Activated CD4-positive, alpha-beta T cell treated with anti-CD3 and anti-CD28 coated beads, Interleukin-2, amount 50 U/mL, for 1 hour (primary cell): Measurements from ENCODE around the gene RORB.

Source experiments
- DNase-seq: peaks from one replicate; pipeline ENCODE4 v3.0.0-alpha.2; 2020

RORB gene

DNA sequence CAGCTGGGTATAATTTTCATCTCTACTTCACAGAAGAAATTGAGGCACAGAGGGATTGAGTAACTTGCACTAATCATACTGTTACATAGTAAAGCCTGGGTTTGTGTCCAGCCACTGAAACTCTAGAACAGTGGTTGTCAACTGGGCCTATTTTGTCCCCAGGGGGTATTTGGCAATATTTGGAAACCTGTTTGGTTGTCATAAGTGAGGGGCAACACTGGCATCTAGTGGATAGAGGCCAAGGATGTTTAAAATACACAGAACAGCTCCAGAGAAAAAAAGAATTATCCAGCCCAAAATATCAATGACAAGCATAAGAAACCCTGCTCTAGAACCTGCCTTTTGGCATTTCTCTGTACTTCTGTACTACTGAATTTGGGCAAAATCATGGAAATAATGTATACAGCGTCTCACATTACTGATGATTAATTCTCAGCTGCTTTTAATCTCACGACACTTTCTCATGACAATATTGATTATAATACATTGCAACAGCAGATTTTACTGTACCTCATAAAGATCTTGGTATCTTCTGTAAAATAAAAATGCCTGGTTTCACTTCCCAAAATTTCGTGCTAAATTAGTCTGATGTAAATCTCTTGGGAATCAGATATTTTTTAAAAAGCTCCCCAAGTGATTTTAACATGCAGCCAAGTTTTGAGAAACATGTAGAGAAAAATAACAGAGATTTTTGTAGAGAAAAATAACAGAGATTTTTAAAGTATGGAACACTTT lies 112.7 kb downstream of the RORB start:
- no peak for DNase-seq

DNA sequence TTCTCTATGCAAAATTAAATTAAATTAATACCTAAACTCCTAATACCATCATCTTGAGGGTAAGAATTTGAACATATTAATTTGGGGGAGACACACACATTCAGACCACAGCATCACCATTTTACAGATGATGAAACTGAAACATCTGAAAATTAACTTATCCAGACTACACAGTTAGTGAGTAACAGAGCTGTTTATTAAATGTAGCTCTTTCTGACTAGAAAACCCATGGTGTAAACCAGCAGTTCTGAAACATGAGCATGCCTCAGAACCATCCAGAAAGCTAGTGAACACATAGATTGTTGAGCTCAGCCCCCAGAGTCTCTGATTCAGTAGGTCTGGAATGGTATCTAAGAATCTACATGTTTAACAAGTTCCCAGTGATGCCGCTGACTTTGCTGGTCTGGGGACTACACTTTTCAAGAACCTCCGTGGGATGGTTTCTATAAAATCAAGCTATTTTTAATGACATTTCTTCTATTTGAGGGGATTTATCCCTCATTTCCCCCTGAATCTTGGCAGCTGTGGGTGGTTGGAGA lies 113.5 kb downstream of the RORB start:
- no peak for DNase-seq

DNA sequence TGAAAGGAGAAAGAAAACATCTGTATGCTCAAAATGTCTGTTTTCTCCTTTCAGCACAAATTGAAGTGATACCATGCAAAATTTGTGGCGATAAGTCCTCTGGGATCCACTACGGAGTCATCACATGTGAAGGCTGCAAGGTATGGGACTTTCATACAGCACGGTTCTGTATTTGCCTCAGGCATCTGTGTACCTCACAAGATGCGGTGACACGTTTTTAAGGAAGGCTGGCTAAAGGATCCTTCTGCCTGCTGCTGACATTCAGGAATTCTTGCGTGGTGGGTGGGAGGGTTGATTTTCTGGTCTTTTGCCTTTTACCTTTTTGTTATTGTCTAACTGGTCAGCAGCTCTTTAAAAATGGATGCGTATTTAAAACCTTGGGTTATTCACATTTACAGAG lies 133.1 kb downstream of the RORB start:
- DNase-seq: no peak

DNA sequence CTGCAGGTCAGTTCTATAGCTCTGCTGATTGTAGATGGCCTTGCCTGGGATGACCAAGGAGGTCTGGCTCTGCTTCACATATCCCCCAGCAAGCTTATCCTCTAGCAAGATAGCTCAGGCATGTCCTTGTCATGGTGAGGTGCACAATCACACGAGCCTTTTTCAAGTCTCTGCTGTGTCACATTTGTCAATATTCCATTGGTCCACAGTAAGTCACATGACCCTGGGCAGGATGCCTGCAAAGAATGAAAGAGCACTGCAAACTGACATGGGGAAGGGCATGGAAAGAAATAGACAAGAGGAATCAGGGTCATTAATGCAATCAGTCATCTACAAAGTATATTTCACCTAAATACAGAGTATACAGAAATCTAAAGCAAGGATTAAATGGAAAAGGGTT lies 142.0 kb downstream of the RORB start:
- no peak for DNase-seq

DNA sequence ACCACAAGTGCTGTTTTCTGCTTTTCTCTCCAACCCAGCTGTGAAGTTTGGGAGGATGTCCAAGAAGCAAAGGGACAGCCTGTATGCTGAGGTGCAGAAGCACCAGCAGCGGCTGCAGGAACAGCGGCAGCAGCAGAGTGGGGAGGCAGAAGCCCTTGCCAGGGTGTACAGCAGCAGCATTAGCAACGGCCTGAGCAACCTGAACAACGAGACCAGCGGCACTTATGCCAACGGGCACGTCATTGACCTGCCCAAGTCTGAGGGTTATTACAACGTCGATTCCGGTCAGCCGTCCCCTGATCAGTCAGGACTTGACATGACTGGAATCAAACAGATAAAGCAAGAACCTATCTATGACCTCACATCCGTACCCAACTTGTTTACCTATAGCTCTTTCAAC lies 145.2 kb downstream of the RORB start:
- no peak for DNase-seq

DNA sequence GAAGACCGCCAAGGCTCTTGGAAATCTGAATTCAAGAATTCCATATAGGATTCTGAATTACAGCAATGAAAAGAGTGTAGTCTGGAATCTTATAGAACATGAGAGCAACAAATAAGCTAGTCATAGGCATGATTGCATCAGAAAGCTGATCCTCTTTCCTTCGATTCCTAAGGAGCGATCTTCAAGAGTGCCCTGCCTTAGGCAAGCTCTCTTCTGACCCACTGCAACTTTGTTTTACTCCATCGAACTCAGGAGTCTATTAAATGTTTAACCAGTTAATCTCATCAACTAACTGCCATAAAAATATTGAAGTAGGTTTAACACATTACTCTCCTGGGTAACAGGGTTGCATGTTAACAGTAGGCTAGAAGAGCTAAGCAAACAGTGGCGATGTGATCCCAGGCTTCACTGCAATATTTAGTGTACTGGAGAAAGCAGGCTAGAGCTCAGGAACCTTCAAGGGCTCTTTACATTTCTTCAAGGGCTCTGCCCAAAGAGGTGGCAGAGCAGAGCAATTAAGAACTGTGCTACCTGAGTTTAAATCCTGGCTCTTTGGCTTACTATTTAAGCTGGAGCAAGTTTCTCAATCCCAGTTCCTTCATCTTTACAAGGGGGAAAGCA lies 146.3 kb downstream of the RORB start:
- DNase-seq: no peak

DNA sequence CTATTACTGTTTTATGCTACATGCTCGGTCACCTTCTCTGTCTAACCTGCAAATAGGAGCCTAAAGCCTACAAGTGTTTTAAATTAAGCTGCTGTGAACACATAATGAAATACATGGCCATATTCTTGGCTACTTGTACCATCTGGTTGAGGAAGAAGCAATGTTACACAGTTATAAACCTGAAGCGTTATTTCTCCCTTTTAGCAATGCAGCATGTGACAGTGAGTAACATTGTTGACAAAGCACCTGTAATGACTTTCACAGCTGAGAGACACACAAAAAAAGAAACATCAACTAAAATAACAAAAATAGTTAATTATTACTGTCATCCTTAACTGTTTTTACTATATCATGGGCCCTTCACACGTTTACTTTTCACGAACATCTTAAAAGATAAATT lies 146.9 kb downstream of the RORB start:
- no peak for DNase-seq

DNA sequence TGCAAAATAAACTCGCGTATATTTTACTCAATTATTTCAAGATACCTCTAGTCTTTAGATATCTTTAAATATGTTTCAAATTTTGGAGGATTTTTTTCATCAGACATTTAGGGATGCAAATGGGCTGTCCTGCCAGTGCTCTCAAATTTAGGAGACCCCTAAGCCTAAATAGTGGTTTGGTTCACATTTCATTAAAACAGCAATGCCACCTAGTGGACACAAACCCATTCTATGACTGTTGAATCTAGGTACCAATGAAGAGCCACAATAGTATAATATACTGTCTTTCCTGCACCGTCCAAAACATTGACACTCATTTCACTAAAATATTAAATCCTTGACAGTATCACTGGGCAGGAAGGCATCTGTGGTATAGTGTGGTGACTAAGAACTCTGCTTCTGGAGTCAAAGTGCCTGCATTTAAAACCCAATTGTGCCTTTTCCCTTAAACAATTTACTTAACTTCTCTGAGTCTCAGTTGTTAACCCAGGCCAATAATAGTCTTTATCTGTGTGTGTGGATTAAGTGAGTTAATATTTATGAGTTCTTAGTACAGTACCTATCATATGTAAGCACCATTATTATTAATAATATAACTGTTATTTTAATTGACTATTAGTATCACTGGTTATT lies 148.0 kb downstream of the RORB start:
- DNase-seq: no peak

DNA sequence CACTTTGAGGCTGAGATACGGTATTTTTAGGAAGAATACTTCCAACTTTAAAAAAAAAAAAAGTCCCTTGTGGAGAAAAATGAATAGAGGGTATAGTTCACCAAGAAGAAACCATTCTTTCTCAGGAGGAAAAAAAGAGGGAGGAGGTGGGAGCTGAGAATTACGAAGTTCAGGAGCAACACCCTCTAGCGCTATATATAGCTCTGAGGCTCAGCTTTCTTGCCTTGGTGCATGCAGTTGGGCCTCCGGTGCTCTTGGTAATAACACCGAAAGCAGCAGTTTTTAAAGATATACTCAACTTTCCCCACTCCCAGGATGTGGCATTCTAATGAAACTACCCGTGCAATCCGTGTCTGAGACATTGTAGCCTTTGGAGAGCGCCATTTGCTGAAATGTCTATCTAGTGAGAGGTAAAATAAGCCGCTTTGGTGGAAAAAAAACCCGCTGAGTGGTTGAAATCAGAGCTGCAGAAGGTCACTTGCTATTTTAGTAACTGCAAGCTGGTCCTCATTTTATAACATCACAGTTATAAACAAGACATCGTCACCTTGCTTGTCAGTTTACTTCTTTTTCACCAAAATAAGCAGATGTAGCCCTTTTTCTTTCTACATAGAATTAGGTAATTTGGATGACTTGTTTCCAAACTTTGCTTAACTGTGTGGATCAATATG lies 156.4 kb downstream of the RORB start:
- DNase-seq: no peak

DNA sequence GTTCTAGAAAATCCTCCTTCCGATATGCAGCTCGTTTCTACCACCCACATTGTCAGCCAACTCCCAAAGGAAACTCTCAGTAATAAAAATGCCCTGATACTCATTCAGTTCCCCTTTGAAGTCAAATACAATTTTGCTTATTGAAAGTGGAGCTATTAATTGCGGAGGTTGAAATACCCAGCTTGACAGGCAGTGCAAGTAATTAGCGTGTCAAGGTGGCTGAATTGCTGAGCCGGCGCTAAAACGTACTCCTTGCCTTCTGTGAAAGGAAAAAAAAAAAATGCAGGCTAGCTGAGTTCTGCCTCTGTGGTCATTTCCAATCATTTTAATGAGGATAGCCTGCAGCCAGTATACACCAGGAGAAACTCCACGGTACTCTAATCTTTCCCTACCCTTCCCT lies 165.5 kb downstream of the RORB start:
- no peak for DNase-seq

DNA sequence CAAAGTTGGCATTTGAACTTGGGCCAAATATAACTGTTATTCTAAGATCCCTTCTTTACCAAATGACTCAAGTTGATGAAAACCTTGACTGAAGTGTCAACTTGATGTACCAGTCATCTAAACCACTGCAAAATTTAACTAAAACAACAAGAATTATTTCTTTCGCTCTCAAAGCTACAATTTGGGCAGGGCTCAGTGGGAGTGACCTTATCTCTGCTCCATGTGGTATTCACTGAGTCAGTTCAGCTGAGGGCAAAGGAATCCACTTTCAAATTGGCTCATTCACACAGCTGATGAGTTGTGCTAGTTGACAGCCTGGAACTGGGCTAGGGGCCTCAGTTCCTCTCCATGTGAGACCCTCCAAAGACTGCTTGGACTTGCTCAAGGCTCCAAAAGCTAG lies 166.3 kb downstream of the RORB start:
- DNase-seq: no peak

DNA sequence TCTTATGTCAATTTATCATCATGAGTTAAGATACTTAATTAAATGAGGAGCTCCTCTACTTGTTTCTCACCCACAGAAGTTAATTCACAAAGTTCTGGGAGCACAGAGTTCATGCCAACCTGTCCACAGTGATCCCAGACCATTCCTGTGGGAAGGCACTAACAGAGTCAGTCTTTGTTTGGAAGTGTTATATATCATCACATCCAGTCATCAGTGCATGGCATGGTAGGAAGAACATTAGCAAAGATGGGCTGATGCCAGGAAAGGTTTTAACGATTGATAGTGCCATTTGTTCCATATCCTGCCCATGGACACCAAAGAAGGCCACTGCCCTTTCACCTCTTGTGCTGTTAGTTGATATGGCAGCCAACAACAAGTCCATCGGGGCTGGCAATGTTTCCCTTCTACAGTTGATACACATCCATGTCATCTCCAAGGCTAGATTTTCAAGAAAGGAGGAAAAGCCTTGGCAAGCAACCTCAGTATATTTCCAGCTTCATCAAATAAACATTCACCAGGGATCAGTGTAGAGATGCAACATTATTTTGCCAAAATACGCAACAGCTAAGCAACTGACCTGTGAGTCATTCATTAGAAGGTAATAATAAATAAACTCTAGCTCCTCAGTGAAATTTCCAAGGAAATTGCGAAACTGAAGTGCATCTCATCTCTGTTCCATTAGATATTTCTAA lies 169.6 kb downstream of the RORB start:
- DNase-seq: no peak

DNA sequence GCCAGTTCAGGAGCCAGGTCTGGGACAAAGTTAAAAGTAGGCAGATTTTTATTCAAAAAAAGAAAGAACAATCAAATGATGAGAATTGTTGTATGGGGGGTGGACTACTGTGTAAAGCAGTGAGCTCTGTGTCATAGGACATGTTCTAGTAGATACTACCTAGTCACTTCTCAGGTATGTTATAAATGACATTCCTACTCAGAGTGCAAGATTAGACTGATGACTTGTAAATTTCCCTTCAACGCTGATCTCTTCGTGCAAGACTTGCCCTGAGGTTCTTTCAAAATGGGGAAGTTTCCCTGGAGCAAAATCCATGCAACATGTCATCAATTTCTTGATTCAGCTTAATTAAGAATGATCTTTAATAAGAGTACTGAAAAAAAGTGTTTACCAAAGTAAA lies 175.1 kb downstream of the RORB start:
- DNase-seq: no peak

DNA sequence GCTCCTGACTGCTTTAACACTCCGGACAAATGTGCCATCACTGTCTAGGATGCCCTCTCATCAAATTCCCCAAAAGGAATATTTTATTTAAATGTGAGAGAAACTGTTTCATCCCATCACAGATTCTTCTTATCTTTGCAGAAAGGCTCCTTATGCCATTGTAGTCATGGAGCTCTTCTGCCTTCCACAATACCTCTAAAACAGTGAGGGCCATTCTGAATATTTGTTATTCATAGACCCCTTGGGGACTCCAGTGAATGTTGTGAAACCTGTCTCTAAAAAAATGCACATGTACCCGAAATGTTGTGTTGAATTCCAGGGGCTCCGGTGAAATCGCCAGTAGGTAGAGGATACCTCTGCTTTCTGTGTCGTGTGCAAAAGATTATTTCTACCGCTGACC lies 176.9 kb downstream of the RORB start:
- DNase-seq: no peak

DNA sequence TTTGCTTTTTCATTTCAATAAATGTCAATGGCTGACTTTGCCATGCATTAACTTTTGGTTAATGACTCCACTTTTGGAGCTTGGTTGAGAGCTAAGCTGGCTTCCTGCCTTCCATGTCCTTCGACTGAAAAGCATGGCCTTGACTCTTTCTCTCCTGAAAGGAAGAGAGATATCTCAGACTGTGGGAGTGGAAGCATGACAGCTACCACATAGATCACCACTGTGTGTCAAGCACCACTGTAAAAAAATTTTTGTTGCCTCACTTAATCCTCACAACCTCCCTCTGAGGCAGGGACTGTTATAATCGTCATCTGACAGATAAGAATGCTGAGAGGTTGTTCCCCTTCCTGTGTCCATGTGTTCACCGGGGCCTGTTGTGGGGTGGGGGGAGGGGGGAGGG lies 184.8 kb downstream of the RORB start:
- DNase-seq: no peak

DNA sequence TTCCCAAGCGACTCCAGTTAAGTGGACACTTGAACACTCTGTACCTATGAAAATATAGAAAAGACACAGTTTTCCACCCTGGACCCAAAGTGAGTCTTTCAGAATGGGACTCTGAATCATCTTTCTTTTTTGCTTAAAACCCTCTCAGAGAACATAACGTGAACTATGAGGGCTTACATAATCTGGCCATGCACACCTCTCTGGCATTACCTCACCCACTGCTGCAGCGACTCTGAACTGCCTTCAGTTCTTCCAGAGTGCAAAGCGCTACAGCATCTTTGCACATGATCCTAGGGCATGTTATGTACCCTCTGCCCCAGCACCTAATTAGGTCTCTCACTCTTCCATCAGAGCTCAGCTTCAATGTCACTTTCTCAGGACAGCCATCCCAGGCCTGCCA lies 186.2 kb downstream of the RORB start:
- DNase-seq: no peak

DNA sequence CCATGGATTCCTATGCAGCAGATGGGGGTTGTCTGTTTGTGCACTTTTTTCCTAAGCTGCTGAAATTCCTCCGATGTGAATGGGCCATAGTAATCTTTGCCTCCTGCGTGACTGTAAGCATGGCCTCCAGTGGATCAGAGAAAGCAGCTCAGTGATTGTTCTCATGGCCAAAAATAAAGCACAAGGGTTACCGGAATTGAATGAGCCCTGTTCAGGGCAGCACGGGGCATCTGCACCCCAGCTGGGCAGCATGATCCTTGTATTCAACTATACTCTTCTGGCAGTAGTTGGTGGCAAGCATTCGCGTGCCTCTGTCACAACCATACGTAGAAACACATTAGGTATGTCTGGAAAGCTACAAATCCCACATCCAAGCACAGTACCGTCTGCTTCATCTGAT lies 193.9 kb downstream of the RORB start:
- no peak for DNase-seq

DNA sequence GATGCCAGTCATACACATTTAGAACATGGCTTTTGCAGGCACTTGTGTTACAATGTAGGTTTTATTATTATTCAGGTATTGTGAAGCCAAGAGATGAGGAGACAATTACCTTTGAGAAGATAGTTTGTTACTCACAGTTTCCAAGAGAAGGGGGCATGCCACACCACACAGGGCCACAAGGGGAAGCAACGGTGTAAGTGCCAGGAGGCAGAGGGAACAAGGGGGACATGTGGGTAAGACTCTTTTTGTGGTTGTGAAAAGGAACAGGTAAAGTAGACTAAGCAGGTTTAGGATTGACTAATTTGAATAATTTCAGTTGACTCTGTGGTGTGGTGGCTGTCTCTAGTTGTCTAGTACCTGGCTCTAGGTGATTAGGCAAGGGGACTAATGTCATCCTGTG lies 199.4 kb downstream of the RORB start:
- no peak for DNase-seq

DNA sequence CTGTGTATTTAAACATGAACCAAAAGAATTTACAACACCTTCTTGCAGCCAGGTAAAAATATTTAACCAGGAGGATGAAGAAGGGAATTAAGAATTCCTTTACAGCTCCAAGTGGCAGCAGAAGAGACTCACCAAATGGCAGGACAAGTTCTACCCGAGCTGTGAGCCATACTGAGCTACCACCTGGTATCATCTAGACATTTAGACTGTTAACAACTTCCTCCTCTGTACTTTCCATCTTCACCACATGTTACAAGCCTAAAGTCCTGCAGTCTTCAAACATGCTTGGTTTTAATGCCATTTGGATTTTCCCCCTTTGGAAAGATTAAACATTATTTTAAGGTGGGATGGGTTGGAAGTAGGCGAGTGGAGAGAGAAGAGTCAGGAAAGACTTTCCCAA lies 200.4 kb downstream of the RORB start:
- no peak for DNase-seq

DNA sequence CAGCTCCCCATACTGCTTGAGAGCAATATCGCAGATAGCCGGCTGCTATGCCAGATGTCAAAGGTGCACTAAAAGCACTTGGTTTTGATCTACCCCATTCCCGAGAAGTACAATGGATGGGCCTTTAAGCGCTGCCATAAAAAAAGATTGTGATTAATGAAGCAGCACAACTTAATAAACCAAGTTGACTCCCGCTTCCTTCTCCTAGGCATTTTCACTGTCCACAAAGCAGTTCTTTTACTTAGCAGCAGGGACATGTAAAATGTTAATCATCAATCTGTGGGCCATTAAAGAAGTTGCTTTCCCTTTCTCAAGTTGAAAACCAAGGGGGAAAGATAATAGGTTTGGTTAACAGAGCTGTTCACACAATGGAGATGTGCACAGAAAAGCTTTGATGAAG lies 214.2 kb downstream of the RORB start:
- DNase-seq: no peak

DNA sequence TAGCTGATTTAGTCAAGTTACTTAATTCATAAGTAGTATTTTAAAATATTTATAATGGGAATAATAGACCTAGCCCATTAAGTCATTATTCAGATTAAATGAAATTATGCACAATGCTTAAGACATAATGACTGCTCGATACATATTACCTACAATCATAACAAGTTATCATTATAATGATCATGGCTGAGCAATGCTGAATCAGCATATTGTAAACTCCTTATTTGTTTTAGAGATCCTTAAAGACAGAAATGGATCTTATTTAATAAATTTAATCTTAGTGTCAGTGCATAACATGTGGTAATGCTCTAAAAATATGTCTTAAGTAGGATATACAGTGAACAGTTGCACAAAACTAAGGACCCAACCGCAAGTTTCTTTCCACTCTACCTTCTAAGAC lies 221.6 kb downstream of the RORB start:
- no peak for DNase-seq

DNA sequence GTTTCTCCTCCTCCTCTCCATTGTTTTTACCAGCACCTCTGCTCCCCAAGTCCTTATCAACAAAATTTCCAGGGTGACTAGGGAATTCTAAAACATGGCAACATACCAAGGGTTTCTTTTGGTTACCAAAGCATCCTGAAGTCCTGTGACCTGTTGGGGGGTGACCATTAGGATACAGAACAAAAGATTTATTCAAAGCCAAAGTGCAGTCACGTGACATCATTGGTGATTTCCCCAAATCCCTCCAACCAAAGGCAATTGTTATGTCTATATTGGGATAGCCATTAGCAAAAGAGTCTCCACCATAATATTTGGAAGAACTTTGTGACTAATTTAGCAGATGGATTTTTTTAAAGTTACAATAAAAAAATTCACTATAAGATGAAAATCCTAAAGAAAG lies 222.2 kb downstream of the RORB start:
- DNase-seq: no peak
